HEK293T (cell line): Measurements from ENCODE around the gene HHAT.

ENCODE experiments used
- CTBP1 ChIP-seq: fragments of 450-650 bp; IDR thresholded peaks from 2 replicates; pipeline ENCODE4 v1.6.1; 2016; ENCODE audit warnings: borderline replicate concordance
- NFRKB ChIP-seq: fragments of 450-650 bp; IDR thresholded peaks from 2 replicates; pipeline ENCODE4 v1.6.1; 2016; ENCODE audit warnings: mild to moderate bottlenecking, moderate library complexity
- ZNF384 ChIP-seq: fragments of 450-650 bp; IDR thresholded peaks from 2 replicates; pipeline ENCODE4 v1.6.1; 2016

- TF ChIP-seq ZNF384 (no peak), NFRKB (no peak), CTBP1 (no peak)
Measured at GRCh38 chr1:210646258-210646616, 317.5 kb downstream of the HHAT start.
